ENCODE measurements around the gene SLC25A48. TPM values are rescaled to one million over a fixed set of nuclear protein-coding genes. Genes with fewer than 3 reads are reported as not detected.
"Not testable (repeated sequence)": the region's sequence is repeated elsewhere in the genome, so short reads cannot be mapped to it uniquely, and the experiment has no call there.

Gene SLC25A48
- total and polyA plus RNA-seq, 3 donors from 2014 or later = 0.71 to 1.8 (median 1.4) TPM

GRCh38 chr5:135833961-135834638, 363 bp upstream of the SLC25A48 start:
- no peak overlapping the region for H3K27ac ChIP-seq
- no peaks in the 10 kb centered on the region for H3K9me3 ChIP-seq
- WGBS, 2 donors = 25 to 29% methylated on average over 16 of the region's 16 CpGs
- peak overlapping the region in 1 of 2 donors; percentile 53 for H3K4me3 ChIP-seq
- H3K36me3 ChIP-seq (ENCODE audit: low read depth, missing control alignments) = no peaks in the 10 kb centered on the region
- intact Hi-C loops (cut with DNase I; ENCODE audit: low total_unique reads) = no loop called here
- TF ChIP-seq POLR2A (IDR thresholded peaks at IDR 0.05) (no peak), CTCF (IDR thresholded peaks at IDR 0.05) (peak in 2 of 3 experiments; percentile 39 to 63)
- no peaks in the 10 kb centered on the region for H3K27me3 ChIP-seq
- peaks cover 9% of the 10 kb centered on the region for H3K4me1 ChIP-seq
- peak; percentile 67 for DNase-seq

GRCh38 chr5:135835766-135836165, 1.3 kb downstream of the SLC25A48 start:
- intact Hi-C loops (cut with DNase I; ENCODE audit: low total_unique reads) = no loop called here
- Histone ChIP-seq H3K27me3 (no peaks in the 10 kb centered on the region), H3K4me3 (no peak overlapping the region), H3K4me1 (peaks cover 9% of the 10 kb centered on the region), H3K27ac (no peak overlapping the region), H3K36me3 (ENCODE audit: low read depth, missing control alignments) (no peaks in the 10 kb centered on the region), H3K9me3 (no peaks in the 10 kb centered on the region)
- 40 to 49% methylated on average over 7 of the region's 7 CpGs for WGBS, 2 donors
- TF ChIP-seq POLR2A (IDR thresholded peaks at IDR 0.05) (no peak), CTCF (IDR thresholded peaks at IDR 0.05) (no peak)
- no peak for DNase-seq

GRCh38 chr5:135838395-135838794, 3.9 kb downstream of the SLC25A48 start:
- H3K27ac ChIP-seq; H3K27me3 ChIP-seq; intact Hi-C loops (cut with DNase I; ENCODE audit: low total_unique reads); H3K36me3 ChIP-seq (ENCODE audit: low read depth, missing control alignments); H3K9me3 ChIP-seq; H3K4me3 ChIP-seq; DNase-seq; H3K4me1 ChIP-seq: not testable (repeated sequence)

- no peak for TF ChIP-seq POLR2A (IDR thresholded peaks at IDR 0.05)
- no peak for TF ChIP-seq CTCF (IDR thresholded peaks at IDR 0.05)
- intact Hi-C loops (cut with DNase I; ENCODE audit: low total_unique reads) = no loop called here
- H3K27me3 ChIP-seq = no peaks in the 10 kb centered on the region
- no peaks in the 10 kb centered on the region for H3K36me3 ChIP-seq (ENCODE audit: low read depth, missing control alignments)
- peaks cover 6% of the 10 kb centered on the region for H3K4me1 ChIP-seq
- H3K9me3 ChIP-seq = no peaks in the 10 kb centered on the region
- WGBS, 2 donors = 86 to 89% methylated on average over 4 of the region's 4 CpGs
- H3K27ac ChIP-seq = no peak overlapping the region
- no peak for DNase-seq
- H3K4me3 ChIP-seq = no peak overlapping the region
Observed at GRCh38 chr5:135839566-135839965, 5.1 kb downstream of the SLC25A48 start.

GRCh38 chr5:135840959-135841358, 6.5 kb downstream of the SLC25A48 start:
- no peaks in the 10 kb centered on the region for H3K4me1 ChIP-seq
- no peak for DNase-seq
- no peaks in the 10 kb centered on the region for H3K9me3 ChIP-seq
- H3K27me3 ChIP-seq = no peaks in the 10 kb centered on the region
- H3K36me3 ChIP-seq (ENCODE audit: low read depth, missing control alignments) = no peaks in the 10 kb centered on the region
- TF ChIP-seq POLR2A (IDR thresholded peaks at IDR 0.05) = no peak
- no peak for TF ChIP-seq CTCF (IDR thresholded peaks at IDR 0.05)
- intact Hi-C loops (cut with DNase I; ENCODE audit: low total_unique reads) = no loop called here
- H3K4me3 ChIP-seq = no peak overlapping the region
- 61 to 69% methylated on average over 4 of the region's 4 CpGs for WGBS, 2 donors
- H3K27ac ChIP-seq = no peak overlapping the region
